ENCODE results near the gene NINL.
"Not testable (repeated sequence)": the region's sequence is repeated elsewhere in the genome, so short reads cannot be mapped to it uniquely, and the experiment has no call there.

NINL gene

DNA sequence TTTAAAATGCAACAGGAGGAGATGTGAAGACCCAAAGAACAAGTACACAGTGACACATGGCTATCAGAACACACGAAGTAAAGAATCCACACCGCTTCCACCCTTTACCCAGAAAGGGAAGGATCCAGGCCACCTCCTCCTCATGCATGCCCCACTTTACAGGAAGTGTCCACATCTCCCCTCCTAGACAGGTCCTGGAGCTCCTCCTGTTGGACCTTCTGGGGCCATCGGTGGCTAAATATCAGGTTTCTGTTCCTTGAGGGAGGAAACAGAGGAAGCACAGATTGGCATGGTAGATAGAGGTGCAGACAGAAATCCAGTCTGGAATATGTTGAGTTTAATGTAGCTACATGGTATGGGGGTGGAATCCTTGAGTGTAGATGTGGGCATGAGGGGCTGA is 10.9 kb downstream of the NINL start:
- no peaks in the 10 kb centered on the region for H3K9me3 Mint-ChIP-seq
- no peaks in the 10 kb centered on the region for H3K4me1 Mint-ChIP-seq (ENCODE audit: low read depth)
- no peak overlapping the region for H3K27ac Mint-ChIP-seq
- H3K27me3 Mint-ChIP-seq, result no peaks in the 10 kb centered on the region
- H3K36me3 Mint-ChIP-seq (ENCODE audit: low read depth), result no peaks in the 10 kb centered on the region
- H3K4me3 Mint-ChIP-seq, result no peak overlapping the region

DNA sequence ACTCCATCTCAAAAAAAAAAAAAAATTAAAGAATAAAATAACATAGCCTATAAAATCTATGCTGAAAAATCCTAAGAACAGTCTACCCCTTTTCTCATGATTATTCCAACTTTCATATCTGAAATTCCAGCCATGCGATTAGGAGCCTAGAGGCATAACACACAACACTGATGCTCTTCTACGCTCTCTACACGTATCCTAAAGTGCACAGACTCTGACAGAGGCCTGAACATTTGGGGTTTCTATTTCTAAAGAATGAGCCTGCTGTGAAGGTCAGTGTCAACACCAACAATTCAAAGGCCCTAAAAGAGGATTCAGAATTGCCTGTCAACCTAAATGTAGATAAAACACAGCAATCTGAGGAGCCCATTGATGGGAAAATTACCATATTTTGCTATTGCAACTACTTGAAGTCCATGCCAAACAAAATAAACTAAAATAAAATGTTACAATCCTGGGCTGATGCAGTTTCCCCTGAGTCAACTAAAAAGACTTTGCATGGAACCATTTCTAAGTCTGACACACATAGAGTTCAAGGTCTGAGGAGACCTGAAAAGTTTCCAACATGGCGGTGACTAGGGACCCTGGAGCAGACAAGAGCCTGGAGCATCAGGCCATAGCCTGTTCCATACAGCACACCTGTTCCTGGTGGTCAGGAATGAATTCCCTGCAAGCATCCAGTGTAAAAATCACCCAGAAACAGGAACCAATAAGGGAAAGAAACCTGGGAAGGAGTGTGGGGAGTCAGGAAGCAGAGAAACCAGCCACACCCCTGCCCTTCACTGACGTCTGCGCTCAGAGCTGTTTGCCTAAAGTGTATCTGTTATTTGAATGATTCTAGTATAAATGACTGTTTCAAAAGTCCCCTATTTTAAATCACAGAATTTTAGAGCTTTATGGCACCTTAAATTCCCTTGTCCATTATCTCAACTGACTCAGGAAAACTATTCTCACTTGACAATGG is 11.8 kb downstream of the NINL start:
- H3K4me1 Mint-ChIP-seq (ENCODE audit: low read depth), result no peaks in the 10 kb centered on the region

DNA sequence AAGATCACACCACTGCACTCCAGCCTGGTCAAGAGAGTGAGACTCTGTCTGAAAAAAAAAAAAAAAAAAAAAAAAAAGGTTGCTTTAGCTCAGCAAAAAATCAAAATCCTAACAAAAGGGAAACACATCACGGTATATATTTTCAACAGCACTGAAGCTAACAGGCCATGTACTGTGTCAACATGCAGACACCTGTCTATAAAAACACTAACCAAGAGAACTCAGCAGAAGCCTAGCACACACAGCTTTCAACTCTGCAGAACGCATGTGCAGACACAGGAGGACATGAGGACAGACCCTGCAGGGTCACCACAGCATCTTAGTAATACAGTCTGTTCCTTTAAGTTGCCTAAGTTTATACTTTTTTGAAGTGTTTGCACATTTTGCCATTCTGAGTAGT is 13.5 kb downstream of the NINL start:
- Mint-ChIP-seq H3K36me3 (ENCODE audit: low read depth) (no peaks in the 10 kb centered on the region), H3K9me3 (no peaks in the 10 kb centered on the region), H3K4me1 (ENCODE audit: low read depth) (peaks cover 6% of the 10 kb centered on the region), H3K4me3 (no peak overlapping the region), H3K27me3 (no peaks in the 10 kb centered on the region), H3K27ac (no peak overlapping the region)

More for the DNA sequence above, 11.8 kb downstream of the NINL start:
- Mint-ChIP-seq H3K9me3 (no peaks in the 10 kb centered on the region), H3K27ac (no peak overlapping the region), H3K36me3 (ENCODE audit: low read depth) (no peaks in the 10 kb centered on the region), H3K4me3 (no peak overlapping the region), H3K27me3 (no peaks in the 10 kb centered on the region)

DNA sequence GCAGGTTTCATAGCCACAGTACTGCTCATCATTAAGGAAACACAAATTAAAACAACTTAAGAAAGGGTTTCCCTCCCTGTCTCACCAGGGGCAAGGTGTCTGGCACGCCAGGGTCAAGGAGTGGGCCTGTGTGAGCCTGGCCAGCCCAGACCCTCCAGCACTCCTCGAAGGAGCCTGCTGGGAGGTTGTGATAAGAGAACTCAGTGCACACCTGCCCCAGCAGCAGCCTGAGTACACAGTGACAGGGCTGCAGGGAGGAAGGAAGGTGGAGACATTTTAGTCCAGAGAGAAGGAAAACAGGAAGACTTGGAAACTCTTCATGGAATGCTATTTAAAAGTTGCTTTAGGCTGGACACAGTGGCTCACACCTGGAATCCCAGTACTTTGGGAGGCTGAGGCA is 14.1 kb downstream of the NINL start:
- peaks cover 6% of the 10 kb centered on the region for H3K4me1 Mint-ChIP-seq (ENCODE audit: low read depth)
- no peaks in the 10 kb centered on the region for H3K9me3 Mint-ChIP-seq
- no peaks in the 10 kb centered on the region for H3K27me3 Mint-ChIP-seq
- H3K36me3 Mint-ChIP-seq (ENCODE audit: low read depth), result no peaks in the 10 kb centered on the region
- no peak overlapping the region for H3K4me3 Mint-ChIP-seq
- H3K27ac Mint-ChIP-seq, result no peak overlapping the region

DNA sequence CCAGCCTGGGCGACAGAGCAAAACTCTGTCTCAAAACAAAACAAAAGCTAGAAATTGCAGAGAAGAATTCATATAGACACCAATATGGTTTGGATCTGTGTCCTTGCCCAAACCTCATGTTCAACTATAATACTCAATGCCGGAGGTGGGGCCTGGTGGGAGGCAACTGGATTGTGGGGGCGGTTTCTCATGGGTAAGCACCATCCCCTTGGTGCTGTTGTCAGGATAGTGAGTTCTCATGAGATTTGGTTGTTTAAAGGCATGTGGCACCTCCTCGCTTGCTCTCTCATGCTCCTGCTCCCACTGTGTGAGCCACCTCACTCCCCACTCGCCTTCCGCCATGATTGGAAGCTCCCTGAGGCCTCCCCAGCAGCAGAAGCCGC is 15.2 kb downstream of the NINL start:
- no peaks in the 10 kb centered on the region for H3K27me3 Mint-ChIP-seq
- no peak overlapping the region for H3K27ac Mint-ChIP-seq
- H3K4me3 Mint-ChIP-seq, result no peak overlapping the region
- H3K36me3 Mint-ChIP-seq (ENCODE audit: low read depth), result no peaks in the 10 kb centered on the region
- H3K9me3 Mint-ChIP-seq, result no peaks in the 10 kb centered on the region
- peaks cover 6% of the 10 kb centered on the region for H3K4me1 Mint-ChIP-seq (ENCODE audit: low read depth)

DNA sequence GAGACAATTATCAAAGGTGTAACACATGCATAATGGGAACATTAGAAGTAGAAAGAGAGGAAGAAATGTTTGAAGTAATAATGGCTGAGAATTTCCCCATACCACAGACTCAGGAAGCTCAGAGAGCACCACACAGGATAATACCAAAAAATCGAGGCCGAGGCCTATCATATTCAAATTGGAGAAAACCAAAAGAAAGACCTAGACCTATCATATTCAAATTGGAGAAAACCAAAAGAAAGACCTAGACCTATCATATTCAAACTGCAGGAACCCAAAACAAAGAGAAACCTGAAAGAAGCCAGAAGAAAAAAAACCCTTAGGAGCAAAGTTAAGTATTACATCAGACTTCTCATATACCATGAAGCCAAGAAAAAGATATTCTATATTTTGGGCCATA is 18.0 kb downstream of the NINL start:
- H3K27me3 Mint-ChIP-seq, result no peaks in the 10 kb centered on the region
- no peak overlapping the region for H3K4me3 Mint-ChIP-seq
- H3K9me3 Mint-ChIP-seq, result no peaks in the 10 kb centered on the region
- H3K36me3 Mint-ChIP-seq (ENCODE audit: low read depth), result no peaks in the 10 kb centered on the region
- no peak overlapping the region for H3K27ac Mint-ChIP-seq
- peaks cover 6% of the 10 kb centered on the region for H3K4me1 Mint-ChIP-seq (ENCODE audit: low read depth)

DNA sequence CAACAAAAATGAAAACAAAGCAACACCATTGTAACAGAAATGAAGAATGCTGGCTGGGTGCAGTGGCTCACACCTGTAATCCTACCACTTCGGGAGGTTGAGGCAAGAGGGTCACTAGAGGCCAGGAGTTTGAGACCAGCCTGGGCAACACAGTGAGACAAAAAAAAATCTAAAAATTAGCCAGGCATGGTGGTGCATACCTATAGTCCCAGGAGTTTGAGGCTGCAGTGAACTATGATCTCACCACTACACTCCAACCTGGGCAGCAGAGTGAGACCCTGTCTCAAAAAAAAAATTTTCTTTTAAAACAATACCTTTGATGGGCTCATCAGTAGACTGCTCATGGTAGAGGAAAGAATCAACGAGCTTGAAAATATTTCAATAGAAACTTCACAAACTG is 18.5 kb downstream of the NINL start:
- no peak overlapping the region for H3K27ac Mint-ChIP-seq
- H3K4me3 Mint-ChIP-seq, result no peak overlapping the region
- no peaks in the 10 kb centered on the region for H3K9me3 Mint-ChIP-seq
- H3K36me3 Mint-ChIP-seq (ENCODE audit: low read depth), result no peaks in the 10 kb centered on the region
- H3K4me1 Mint-ChIP-seq (ENCODE audit: low read depth), result peaks cover 6% of the 10 kb centered on the region
- H3K27me3 Mint-ChIP-seq, result no peaks in the 10 kb centered on the region

DNA sequence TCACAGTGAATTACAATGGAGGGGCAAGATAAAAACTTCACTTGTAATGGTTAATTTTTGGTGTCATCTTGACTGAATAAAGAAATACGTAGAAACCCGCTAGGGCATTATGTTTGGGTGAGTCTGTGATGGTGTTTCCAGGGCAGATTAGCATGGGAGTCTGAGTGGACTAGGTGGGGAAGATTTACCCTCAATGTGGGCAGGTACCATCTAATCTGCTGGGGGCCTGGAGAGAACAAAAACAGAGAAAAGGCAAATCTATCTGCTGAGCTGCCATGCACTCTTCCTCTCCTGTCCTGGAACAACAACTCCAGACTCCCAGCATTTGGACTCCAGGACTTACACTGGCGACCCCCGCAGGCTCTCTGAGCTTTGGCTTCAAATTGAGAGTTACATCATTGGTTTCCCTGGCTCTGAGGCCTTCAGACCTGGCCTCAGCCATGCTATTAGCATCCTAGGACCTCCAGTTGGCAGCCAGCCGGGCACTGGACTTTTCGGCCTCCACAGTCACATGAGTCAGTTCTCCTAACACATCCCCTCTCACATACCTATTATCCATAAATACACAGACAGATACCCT is 19.7 kb downstream of the NINL start:
- Mint-ChIP-seq H3K9me3 (no peaks in the 10 kb centered on the region), H3K4me1 (ENCODE audit: low read depth) (peaks cover 6% of the 10 kb centered on the region), H3K36me3 (ENCODE audit: low read depth) (no peaks in the 10 kb centered on the region), H3K27ac (no peak overlapping the region), H3K4me3 (no peak overlapping the region), H3K27me3 (no peaks in the 10 kb centered on the region)

DNA sequence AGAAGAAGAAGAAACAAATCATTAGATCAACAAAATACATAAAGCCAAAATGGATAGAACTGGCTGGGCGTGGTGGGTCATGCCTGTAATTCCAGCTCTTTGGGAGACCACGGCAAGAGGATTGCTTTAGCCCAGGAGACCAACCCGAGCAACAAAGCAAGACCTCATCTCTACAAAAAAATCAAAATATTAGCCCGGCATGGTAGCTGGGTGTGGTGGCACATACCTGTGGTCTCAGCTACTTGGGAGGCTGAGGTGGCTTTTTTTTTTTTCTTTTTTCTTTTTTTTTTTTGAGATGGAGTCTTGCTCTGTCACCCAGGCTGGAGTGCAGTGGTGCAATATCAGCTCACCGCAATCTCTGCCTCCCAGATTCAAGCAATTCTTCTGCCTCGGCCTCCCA is 21.5 kb downstream of the NINL start:
- Mint-ChIP-seq H3K4me1 (ENCODE audit: low read depth) (peaks cover 6% of the 10 kb centered on the region), H3K4me3 (no peak overlapping the region), H3K27me3 (no peaks in the 10 kb centered on the region), H3K9me3 (no peaks in the 10 kb centered on the region), H3K36me3 (ENCODE audit: low read depth) (no peaks in the 10 kb centered on the region), H3K27ac (no peak overlapping the region)

DNA sequence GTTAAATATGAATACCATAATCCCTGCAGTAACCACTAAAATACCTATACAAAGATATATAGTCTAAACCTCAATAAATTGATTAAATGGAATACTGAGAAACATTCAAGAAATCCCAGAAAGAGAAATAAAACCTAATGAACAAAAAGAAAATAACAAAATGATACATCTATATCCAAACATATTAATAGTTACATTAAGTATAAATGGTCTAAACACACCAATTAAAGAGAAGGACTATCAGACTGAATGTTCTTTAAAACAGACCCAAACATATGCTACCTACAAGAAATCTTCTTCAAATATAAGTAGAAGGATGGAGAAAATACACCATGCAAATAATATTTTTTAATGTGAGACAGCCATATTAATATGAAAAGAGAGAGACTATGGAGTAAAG is 22.0 kb downstream of the NINL start:
- Mint-ChIP-seq H3K9me3 (no peaks in the 10 kb centered on the region), H3K27ac (no peak overlapping the region), H3K36me3 (ENCODE audit: low read depth) (no peaks in the 10 kb centered on the region), H3K27me3 (no peaks in the 10 kb centered on the region), H3K4me3 (no peak overlapping the region), H3K4me1 (ENCODE audit: low read depth) (peaks cover 6% of the 10 kb centered on the region)

GRCh38 chr20:25561771-25562170 is 23.6 kb downstream of the NINL start:
- H3K4me3 Mint-ChIP-seq; H3K36me3 Mint-ChIP-seq (ENCODE audit: low read depth); H3K27me3 Mint-ChIP-seq; H3K9me3 Mint-ChIP-seq; H3K4me1 Mint-ChIP-seq (ENCODE audit: low read depth); H3K27ac Mint-ChIP-seq: not testable (repeated sequence)

- H3K9me3 Mint-ChIP-seq, result no peaks in the 10 kb centered on the region
- no peak overlapping the region for H3K27ac Mint-ChIP-seq
- no peaks in the 10 kb centered on the region for H3K4me1 Mint-ChIP-seq (ENCODE audit: low read depth)
- no peaks in the 10 kb centered on the region for H3K27me3 Mint-ChIP-seq
- no peak overlapping the region for H3K4me3 Mint-ChIP-seq
- no peaks in the 10 kb centered on the region for H3K36me3 Mint-ChIP-seq (ENCODE audit: low read depth)
These were observed 31.5 kb downstream of the NINL start for GRCh38 chr20:25553819-25554296.

- Mint-ChIP-seq H3K36me3 (ENCODE audit: low read depth) (no peaks in the 10 kb centered on the region), H3K27me3 (no peaks in the 10 kb centered on the region), H3K4me1 (ENCODE audit: low read depth) (no peaks in the 10 kb centered on the region), H3K9me3 (no peaks in the 10 kb centered on the region), H3K27ac (no peak overlapping the region), H3K4me3 (no peak overlapping the region)
These were observed 32.4 kb downstream of the NINL start for GRCh38 chr20:25552977-25553376.

- Mint-ChIP-seq H3K36me3 (ENCODE audit: low read depth) (no peaks in the 10 kb centered on the region), H3K9me3 (no peaks in the 10 kb centered on the region), H3K27me3 (no peaks in the 10 kb centered on the region), H3K4me1 (ENCODE audit: low read depth) (no peaks in the 10 kb centered on the region), H3K4me3 (no peak overlapping the region), H3K27ac (no peak overlapping the region)
These were observed 33.7 kb downstream of the NINL start for GRCh38 chr20:25551413-25552215.

Measured in stimulated activated naive CD8-positive, alpha-beta T cell treated with anti-CD3 and anti-CD28 coated beads, Interleukin-15, Interleukin-2, amounts not matched to agents 100 ng/mL and 50 ng/mL, for 24 hours (primary cell).